ENCODE measurements around the gene PATZ1.

The PATZ1 gene

GRCh38 chr22:31284281-31285155, 61.6 kb downstream of the PATZ1 start:
- no peak overlapping the region for H3K27ac ChIP-seq

GRCh38 chr22:31282748-31283468, 63.2 kb downstream of the PATZ1 start:
- TF ChIP-seq ZFX (IDR thresholded peaks at IDR 0.05) = no peak
- TF ChIP-seq CTCF (conservative IDR thresholded peaks at IDR 0.05) = no peak
- H3K27ac ChIP-seq = no peak overlapping the region

More at GRCh38 chr22:31284281-31285155, 61.6 kb downstream of the PATZ1 start:
- TF ChIP-seq CTCF (conservative IDR thresholded peaks at IDR 0.05) = no peak
- TF ChIP-seq ZFX (IDR thresholded peaks at IDR 0.05) = no peak

GRCh38 chr22:31281733-31282132, 64.4 kb downstream of the PATZ1 start:
- no peak overlapping the region for H3K27ac ChIP-seq
- TF ChIP-seq CTCF (conservative IDR thresholded peaks at IDR 0.05) = no peak
- no peak for TF ChIP-seq ZFX (IDR thresholded peaks at IDR 0.05)

- no peak overlapping the region for H3K27ac ChIP-seq
- TF ChIP-seq ZFX (IDR thresholded peaks at IDR 0.05) (no peak), CTCF (conservative IDR thresholded peaks at IDR 0.05) (no peak)
These were observed 66.2 kb downstream of the PATZ1 start for GRCh38 chr22:31279821-31280505.

GRCh38 chr22:31279327-31279669, 66.8 kb downstream of the PATZ1 start:
- H3K27ac ChIP-seq = no peak overlapping the region
- TF ChIP-seq ZFX (IDR thresholded peaks at IDR 0.05) = no peak
- no peak for TF ChIP-seq CTCF (conservative IDR thresholded peaks at IDR 0.05)

GRCh38 chr22:31278626-31279326, 67.4 kb downstream of the PATZ1 start:
- no peak overlapping the region for H3K27ac ChIP-seq
- TF ChIP-seq ZFX (IDR thresholded peaks at IDR 0.05) = no peak
- TF ChIP-seq CTCF (conservative IDR thresholded peaks at IDR 0.05) = no peak
